ENCODE results near the gene MAMLD1. TPM values are rescaled to one million over a fixed set of nuclear protein-coding genes. Genes with fewer than 3 reads are reported as not detected.

Gene MAMLD1
- total and polyA plus RNA-seq, 2 donors (not counting 3 experiments of a cell fraction or from before 2014, with no cell fraction given) = 2.5 to 5.6 TPM

DNA sequence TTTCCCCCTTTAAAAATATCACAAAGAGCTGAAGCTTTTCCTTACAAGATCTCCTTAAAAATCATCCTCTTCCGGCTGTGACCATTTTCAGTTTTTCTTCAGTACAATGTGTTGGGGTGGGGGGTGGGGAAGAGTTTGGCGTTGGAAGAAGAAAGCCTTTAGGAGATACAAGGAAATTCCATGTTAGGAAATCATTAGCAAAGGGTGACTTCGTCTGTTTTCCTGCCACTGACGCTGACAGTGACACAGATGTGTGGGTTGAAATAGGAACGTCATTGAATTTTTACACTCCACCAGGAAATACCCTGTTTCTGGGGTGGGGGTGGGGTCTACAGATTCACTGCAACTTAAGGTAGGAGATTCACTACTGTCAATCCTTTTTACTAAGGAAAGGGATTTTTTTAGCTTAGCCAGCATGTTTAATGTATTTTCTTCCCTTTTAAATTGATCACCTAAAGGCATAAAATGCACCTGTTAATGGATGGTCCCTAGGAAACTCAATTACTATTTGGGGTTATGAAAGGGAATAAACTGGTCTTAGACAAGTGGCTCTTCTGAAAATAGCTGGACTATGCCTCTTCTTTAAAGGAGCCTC, 3.9 kb downstream of the MAMLD1 start:
- Histone ChIP-seq H3K36me3 (ENCODE audit: control insufficient read depth in 2 of 2, extremely low read depth in 1 of 2, insufficient read depth in 2 of 2, low read length in 2 of 2) (no peaks in the 10 kb centered on the region), H3K27ac (ENCODE audit: insufficient read depth, low read depth, low read length) (peak overlapping the region; percentile 48), H3K9ac (replicated peaks; ENCODE audit: extremely low read depth, insufficient read depth, low read length) (peak overlapping the region; percentile 57), H3K4me1 (ENCODE audit: control insufficient read depth, extremely low read depth, insufficient read depth, low read length) (peaks cover 13% of the 10 kb centered on the region), H3K4me3 (replicated peaks in 1 of 3; ENCODE audit: insufficient read depth in 1 of 3, low read depth in 1 of 3, low read length in 3 of 3) (peak overlapping the region in 2 of 3 experiments; percentile 46 to 54), H3K9me1 (replicated peaks; ENCODE audit: control insufficient read depth, extremely low read depth, insufficient read depth, low read length) (no peaks in the 10 kb centered on the region), H2AFZ (ENCODE audit: low read depth, low read length) (peak overlapping the region; percentile 93), H3K79me2 (ENCODE audit: control insufficient read depth, insufficient read depth, low read length) (no peaks in the 10 kb centered on the region), H3K4me2 (ENCODE audit: insufficient read depth, low read length) (peak overlapping the region; percentile 91), H3K9me3 (replicated peaks; ENCODE audit: control insufficient read depth, insufficient read depth, low read length) (no peaks in the 10 kb centered on the region), H3K27me3 (ENCODE audit: control insufficient read depth in 2 of 2, insufficient read depth in 2 of 2, low read length in 2 of 2) (peaks cover 2 to 3% of the 10 kb centered on the region in 2 experiments), H4K20me1 (replicated peaks; ENCODE audit: control insufficient read depth, extremely low read depth, insufficient read depth, low read length) (no peaks in the 10 kb centered on the region)
- ChIA-PET CTCF (interaction anchor here (1.0 to 2.1 kb wide), 4 partner anchors 116 to 415 kb away, joined by 3 to 10 read pairs (median 4); no protein-coding TSS in a partner anchor), POLR2A (no interaction called here)
- BruUV-seq (replicated peaks) = no TSS peak
- dilution Hi-C loops (cut with MboI; ENCODE audit: extremely low pct_ligation_motif_present, low sequenced_read_pairs) (no loop called here), intact Hi-C loops (cut with micrococcal nuclease) (loop anchor here (1.0 to 10.0 kb wide), 6 partner anchors 80 to 332 kb away; partner anchors contain the start of gene MTM1)
- TF ChIP-seq POLR2A (IDR thresholded peaks at IDR 0.05; ENCODE audit: low read depth, low read length) (no peak), EZH2 (IDR thresholded peaks at IDR 0.05; ENCODE audit: borderline replicate concordance, low read depth, low read length, severe bottlenecking) (no peak), FOS (IDR thresholded peaks at IDR 0.05; ENCODE audit: borderline replicate concordance, insufficient read depth, low read length) (no peak), MYC (IDR thresholded peaks at IDR 0.05; ENCODE audit: low read depth, low read length) (no peak), JUN (IDR thresholded peaks at IDR 0.05; ENCODE audit: borderline replicate concordance, insufficient read depth, insufficient read length, low read depth) (no peak), POLR2AphosphoS5 (IDR thresholded peaks at IDR 0.05; ENCODE audit: insufficient read depth, low read depth, low read length) (no peak), CTCF (IDR thresholded peaks at IDR 0.05; ENCODE audit: extremely low read depth in 1 of 2, insufficient read depth in 1 of 2, low read depth in 1 of 2, low read length in 2 of 2) (no peak), GATA2 (IDR thresholded peaks at IDR 0.05; ENCODE audit: insufficient read depth, insufficient read length, low read depth, low read length) (no peak), MAX (IDR thresholded peaks at IDR 0.05; ENCODE audit: insufficient read depth, insufficient read length) (no peak)
- no peak for FAIRE-seq
- no peak for DNase-seq (ENCODE audit: low read depth, low spot score)

All from endothelial cell of umbilical vein (primary cell).